ENCODE measurements around the gene JMJD1C.
A peak's percentile ranks its signal among the peaks of the same experiment; 100 is the strongest.
"Not testable (repeated sequence)": the region's sequence is repeated elsewhere in the genome, so short reads cannot be mapped to it uniquely, and the experiment has no call there.

JMJD1C gene

DNA sequence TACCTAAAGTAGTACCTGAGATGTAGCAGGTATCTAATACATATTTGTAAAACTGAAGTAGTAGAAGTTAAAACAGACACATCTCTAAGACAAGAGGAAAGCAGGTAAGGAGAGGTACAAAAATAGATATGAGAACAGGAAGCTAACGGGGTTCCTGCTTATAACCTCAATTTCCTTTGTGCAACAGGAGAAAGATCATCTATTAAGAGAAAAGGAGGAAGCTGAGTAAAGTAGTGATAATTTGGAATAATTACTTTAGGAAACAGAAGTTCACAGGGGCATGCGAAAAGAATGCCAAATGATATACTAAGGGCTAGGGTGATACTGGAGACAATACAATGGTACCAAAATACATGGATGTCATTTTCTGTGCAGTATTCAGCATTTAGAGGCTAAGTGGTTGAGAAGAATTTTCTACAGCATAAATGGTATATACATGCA lies 223.9 kb downstream of the JMJD1C start:
- no peak for FAIRE-seq
- DNase-seq (ENCODE audit: insufficient read length) = no peak
- TF ChIP-seq TAF1 (IDR thresholded peaks at IDR 0.05; ENCODE audit: borderline replicate concordance, low read depth, low read length) (no peak), POLR2AphosphoS5 (IDR thresholded peaks at IDR 0.05; ENCODE audit: low read depth, low read length) (no peak), POLR2A (IDR thresholded peaks at IDR 0.05; ENCODE audit: low read depth, low read length) (no peak)

DNA sequence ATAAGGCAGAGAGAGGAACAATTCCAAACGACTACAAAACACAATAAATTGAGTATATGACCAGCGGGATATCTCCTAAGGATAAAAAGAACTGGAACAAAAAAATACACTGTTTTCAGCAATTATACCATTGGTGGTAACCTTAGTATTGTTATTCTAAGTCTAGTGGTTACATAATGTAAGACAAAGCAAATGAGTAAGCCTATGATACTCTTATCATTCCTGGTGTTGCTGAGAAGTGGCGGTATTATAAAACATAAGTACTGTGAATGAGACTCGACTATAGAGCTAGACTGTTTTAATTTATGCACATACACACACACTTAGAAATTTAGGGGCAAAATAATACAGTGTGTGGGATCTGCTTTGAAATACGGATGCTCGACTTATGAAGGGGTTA lies 225.0 kb downstream of the JMJD1C start:
- TF ChIP-seq POLR2AphosphoS5 (IDR thresholded peaks at IDR 0.05; ENCODE audit: low read depth, low read length) (no peak), TAF1 (IDR thresholded peaks at IDR 0.05; ENCODE audit: borderline replicate concordance, low read depth, low read length) (no peak), POLR2A (IDR thresholded peaks at IDR 0.05; ENCODE audit: low read depth, low read length) (no peak)
- DNase-seq (ENCODE audit: insufficient read length) = no peak
- no peak for FAIRE-seq

DNA sequence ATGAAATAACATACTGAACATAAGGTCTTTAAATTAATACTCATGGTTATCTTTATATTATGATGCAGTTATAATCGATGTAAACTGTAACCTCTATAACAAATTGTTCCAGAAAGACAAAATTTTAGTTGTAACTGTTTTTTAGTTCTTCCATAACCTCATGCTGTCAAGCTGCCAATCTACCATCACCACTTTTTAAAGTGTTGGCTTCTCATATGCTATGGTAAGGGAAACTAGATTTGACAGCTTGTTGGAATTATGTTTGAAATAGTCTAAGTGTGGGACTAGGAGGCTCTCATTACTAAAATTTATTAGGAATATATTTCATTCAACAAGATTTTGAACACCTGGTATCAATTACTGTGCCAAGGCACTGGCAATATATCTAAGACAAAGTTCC lies 227.3 kb downstream of the JMJD1C start:
- DNase-seq (ENCODE audit: insufficient read length) = no peak
- FAIRE-seq = no peak
- TF ChIP-seq POLR2A (IDR thresholded peaks at IDR 0.05; ENCODE audit: low read depth, low read length) = no peak
- TF ChIP-seq POLR2AphosphoS5 (IDR thresholded peaks at IDR 0.05; ENCODE audit: low read depth, low read length) = no peak
- TF ChIP-seq TAF1 (IDR thresholded peaks at IDR 0.05; ENCODE audit: borderline replicate concordance, low read depth, low read length) = no peak

DNA sequence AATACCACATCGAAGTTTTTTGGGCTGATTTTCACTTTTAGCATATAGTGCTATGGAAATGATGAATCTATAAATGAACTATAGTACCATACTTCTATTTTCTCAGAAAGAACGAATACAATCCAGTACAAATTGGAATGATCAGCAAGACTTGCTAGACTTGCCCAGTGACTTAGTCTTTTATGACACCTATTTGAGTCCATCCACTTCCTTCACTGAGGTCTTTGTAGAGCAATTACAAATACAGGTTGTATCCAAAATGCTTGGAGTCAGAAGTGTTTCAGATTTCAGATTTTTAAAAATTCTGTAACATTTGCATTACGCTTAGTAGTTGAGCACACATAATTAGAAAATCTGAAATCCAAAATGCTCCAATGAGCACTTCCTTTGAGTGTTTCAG lies 228.4 kb downstream of the JMJD1C start:
- DNase-seq (ENCODE audit: insufficient read length) = no peak
- no peak for FAIRE-seq
- TF ChIP-seq POLR2AphosphoS5 (IDR thresholded peaks at IDR 0.05; ENCODE audit: low read depth, low read length) = no peak

DNA sequence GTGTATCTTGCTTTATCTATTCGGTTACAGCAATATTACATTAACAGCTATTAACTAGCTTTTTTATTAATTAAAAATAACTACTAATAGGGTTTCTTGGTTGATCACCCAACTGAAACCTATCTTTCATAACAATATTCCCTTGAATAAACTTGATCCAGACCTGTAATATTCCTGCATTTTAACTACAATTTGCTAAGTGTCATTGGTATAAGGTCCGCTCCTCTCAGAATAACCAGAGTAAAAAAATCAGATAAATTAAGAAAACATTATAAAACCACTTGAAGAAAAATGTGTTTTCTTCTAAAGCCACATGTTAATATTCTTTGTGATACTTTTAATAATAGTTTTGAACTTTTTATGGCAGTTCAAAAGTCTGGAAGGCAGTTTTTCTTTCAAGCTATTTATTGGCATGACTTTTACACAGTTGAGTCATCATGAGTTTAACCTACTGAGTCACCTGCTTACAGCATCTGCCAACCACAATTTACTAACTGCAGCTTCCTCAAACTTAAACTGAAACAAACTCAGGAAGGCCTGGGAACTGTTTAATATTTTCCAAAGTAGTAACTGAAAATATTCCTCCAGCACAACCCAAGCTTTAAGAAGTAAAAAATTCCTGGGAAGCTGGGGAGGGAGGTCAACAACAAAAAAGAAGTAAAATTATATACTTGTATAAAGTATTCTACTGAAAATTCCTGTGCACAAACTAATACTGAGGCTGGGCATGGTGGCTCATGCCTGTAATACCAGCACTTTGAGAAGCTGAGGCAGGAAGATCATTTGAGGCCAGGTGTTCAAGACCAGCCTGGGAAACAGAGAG lies 229.5 kb downstream of the JMJD1C start:
- FAIRE-seq = peak; percentile 86
- TF ChIP-seq TAF1 (IDR thresholded peaks at IDR 0.05; ENCODE audit: borderline replicate concordance, low read depth, low read length) (no peak), POLR2AphosphoS5 (IDR thresholded peaks at IDR 0.05; ENCODE audit: low read depth, low read length) (no peak), POLR2A (IDR thresholded peaks at IDR 0.05; ENCODE audit: low read depth, low read length) (no peak)
- DNase-seq (ENCODE audit: insufficient read length) = no peak

DNA sequence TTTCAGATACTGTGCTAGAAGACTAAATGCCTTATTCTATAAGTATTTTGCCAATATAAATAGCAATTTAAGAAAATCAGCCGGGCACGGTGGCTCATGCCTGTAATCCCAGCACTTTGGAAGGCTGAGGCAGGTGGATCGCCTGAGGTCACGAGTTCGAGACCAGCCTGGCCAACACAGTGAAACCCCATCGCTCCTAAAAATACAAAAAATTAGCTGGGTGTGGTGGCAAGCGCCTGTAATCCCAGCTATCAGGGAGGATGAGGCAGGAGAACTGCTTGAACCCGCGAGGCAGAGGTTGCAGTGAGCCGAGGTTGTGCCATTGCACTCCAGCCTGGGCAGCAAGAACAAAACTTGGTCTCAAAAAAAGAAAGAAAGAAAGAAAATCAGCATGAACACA lies 230.6 kb downstream of the JMJD1C start:
- FAIRE-seq = not testable (repeated sequence)

DNA sequence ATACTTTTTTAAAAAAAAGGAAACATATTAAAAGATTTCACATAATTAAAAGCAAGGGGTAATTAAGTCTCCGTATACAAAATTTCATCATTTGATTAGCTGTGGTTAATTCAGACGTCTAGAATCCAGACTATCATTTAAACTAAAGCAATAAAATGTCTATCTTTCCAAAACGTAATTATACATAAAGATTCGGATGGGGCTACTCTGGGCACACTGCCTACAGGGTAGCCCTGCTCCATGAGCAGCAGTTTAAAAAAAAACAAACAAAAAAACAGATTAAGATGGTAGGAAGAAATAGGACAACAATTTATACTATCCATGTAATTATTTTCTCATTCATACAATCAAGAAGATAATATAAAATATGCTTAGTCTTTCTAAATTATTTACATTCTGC lies 236.6 kb downstream of the JMJD1C start:
- DNase-seq (ENCODE audit: insufficient read length) = no peak
- no peak for FAIRE-seq
- TF ChIP-seq TAF1 (IDR thresholded peaks at IDR 0.05; ENCODE audit: borderline replicate concordance, low read depth, low read length) (no peak), POLR2AphosphoS5 (IDR thresholded peaks at IDR 0.05; ENCODE audit: low read depth, low read length) (no peak), POLR2A (IDR thresholded peaks at IDR 0.05; ENCODE audit: low read depth, low read length) (no peak)

More for the DNA sequence above, 230.6 kb downstream of the JMJD1C start:
- DNase-seq (ENCODE audit: insufficient read length) = not testable (repeated sequence)

DNA sequence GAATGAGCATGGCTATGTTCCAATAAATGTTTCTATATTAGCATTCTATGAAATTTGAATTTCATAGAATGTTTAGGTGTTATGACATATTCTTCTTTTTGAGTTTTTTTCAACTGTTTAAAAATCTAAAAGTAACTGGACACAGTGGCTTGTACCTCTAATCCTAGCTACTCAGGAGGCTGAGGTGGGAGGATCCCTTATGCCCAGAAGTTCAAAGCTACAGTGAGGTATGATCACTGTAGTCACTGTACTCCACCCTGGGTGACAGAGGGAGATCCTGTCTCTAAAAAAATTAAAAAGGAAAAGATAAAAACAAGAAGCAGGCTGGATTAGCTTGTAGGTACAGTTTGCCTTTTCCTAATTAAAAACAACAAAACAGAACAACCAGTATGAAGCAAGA lies 237.5 kb downstream of the JMJD1C start:
- FAIRE-seq = no peak
- TF ChIP-seq POLR2AphosphoS5 (IDR thresholded peaks at IDR 0.05; ENCODE audit: low read depth, low read length) = no peak
- TF ChIP-seq TAF1 (IDR thresholded peaks at IDR 0.05; ENCODE audit: borderline replicate concordance, low read depth, low read length) = no peak
- TF ChIP-seq POLR2A (IDR thresholded peaks at IDR 0.05; ENCODE audit: low read depth, low read length) = no peak
- DNase-seq (ENCODE audit: insufficient read length) = no peak

DNA sequence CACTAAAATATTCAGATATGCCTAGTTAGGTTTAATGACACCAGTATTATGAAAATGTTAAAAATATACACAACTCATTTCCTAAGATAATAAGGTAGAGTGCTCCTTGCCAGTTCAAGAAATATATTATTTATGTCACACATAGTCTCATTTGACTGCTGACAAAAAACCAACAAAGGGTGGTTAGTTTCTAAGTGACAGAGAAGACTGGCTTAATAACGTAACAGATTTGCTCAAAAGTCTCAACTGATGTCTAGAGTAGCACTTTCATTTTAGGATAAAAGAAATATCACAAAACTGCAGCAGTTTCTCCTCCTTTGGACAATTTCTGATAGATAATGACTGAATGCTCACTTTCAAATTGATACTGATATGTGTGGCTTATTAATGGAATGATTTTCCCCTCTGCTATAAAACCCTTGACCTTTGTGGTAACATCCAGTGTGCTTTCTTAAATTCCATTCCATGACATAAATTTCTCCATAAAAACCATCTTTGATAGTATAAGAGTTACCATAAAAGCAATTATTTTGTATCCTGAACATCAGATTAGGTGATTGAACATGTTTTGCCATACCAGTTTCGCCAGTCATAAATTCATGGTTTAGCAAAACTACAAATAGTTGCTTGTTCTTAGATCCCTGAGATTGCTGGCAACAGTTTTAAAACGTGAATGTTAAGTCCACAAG lies 238.4 kb downstream of the JMJD1C start:
- DNase-seq (ENCODE audit: insufficient read length) = no peak
- no peak for TF ChIP-seq POLR2AphosphoS5 (IDR thresholded peaks at IDR 0.05; ENCODE audit: low read depth, low read length)
- TF ChIP-seq POLR2A (IDR thresholded peaks at IDR 0.05; ENCODE audit: low read depth, low read length) = no peak
- TF ChIP-seq TAF1 (IDR thresholded peaks at IDR 0.05; ENCODE audit: borderline replicate concordance, low read depth, low read length) = no peak
- peak; percentile 53 for FAIRE-seq

DNA sequence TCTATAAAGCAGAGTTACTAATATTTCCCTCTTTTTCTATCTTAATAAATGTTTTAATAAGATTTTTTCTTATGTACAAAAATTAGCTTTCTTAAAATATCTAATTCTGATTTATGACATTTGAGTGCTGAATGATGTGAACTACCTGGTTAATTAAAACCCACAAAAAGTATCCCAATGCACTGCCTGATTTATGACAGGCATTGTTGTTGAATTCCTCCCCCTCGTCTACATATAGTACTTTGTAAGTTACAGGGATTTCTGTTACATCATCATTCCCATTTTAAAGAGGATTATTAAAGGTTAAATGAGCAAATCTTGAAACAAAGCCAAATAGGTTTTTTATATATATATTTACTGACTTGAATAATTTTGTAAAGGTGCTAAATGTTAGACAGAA lies 241.5 kb downstream of the JMJD1C start:
- FAIRE-seq = no peak
- no peak for TF ChIP-seq POLR2AphosphoS5 (IDR thresholded peaks at IDR 0.05; ENCODE audit: low read depth, low read length)
- no peak for TF ChIP-seq TAF1 (IDR thresholded peaks at IDR 0.05; ENCODE audit: borderline replicate concordance, low read depth, low read length)
- TF ChIP-seq POLR2A (IDR thresholded peaks at IDR 0.05; ENCODE audit: low read depth, low read length) = no peak

DNA sequence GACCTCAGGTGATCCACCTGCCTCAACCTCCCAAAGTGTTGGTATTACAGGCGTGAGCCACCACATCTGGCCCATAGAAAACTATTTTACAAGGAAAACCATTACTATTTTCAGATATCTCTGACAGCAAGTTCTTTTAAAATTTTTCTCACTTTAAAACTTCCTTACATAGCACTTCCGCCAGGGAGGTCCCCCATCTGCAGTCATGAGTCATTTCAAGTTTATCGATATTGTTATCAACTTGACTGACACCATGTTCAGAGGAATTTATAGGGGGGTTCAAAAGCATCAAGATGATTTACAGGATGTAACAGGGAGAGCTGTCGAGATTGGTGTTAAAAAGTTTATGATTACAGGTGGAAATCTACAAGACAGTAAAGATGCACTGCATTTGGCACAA lies 243.8 kb downstream of the JMJD1C start:
- no peak for FAIRE-seq
- DNase-seq (ENCODE audit: insufficient read length) = no peak
- TF ChIP-seq POLR2AphosphoS5 (IDR thresholded peaks at IDR 0.05; ENCODE audit: low read depth, low read length) (no peak), TAF1 (IDR thresholded peaks at IDR 0.05; ENCODE audit: borderline replicate concordance, low read depth, low read length) (no peak), POLR2A (IDR thresholded peaks at IDR 0.05; ENCODE audit: low read depth, low read length) (no peak)

More for the DNA sequence above, 241.5 kb downstream of the JMJD1C start:
- no peak for DNase-seq (ENCODE audit: insufficient read length)

DNA sequence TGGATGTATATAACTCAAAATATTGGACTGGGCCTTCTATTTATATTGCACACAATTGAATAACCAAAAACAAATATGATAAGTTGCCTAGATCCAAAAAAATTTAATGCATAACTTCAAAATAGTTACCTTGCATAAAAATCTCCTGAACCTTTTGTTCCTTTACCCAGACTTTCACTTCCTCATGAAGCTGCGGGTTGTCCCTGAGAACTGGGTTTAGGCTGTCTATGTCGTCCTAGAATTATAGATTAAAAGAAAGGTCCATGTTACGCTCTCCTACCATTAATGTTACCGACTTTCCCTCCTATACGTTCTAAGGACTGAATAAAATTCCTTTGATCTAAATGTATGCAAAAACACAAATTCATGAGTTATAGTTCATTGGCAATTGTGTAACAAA lies 246.0 kb downstream of the JMJD1C start:
- DNase-seq (ENCODE audit: insufficient read length) (no peak), FAIRE-seq (no peak)
- TF ChIP-seq POLR2A (IDR thresholded peaks at IDR 0.05; ENCODE audit: low read depth, low read length) (no peak), POLR2AphosphoS5 (IDR thresholded peaks at IDR 0.05; ENCODE audit: low read depth, low read length) (no peak), TAF1 (IDR thresholded peaks at IDR 0.05; ENCODE audit: borderline replicate concordance, low read depth, low read length) (no peak)
